CD4-positive, alpha-beta memory T cell (primary cell): Measurements from ENCODE around the gene RFFL. TPM values are rescaled to one million over a fixed set of nuclear protein-coding genes. Genes with fewer than 3 reads are reported as not detected.
A peak's percentile ranks its signal among the peaks of the same experiment; 100 is the strongest.
"Not testable (repeated sequence)": the region's sequence is repeated elsewhere in the genome, so short reads cannot be mapped to it uniquely, and the experiment has no call there.

Experiments used
- CTCF ChIA-PET: fragments of 350-600 bp; sonication (Branson Sonifier 250); formaldehyde crosslinking; loops from one replicate; lab custom pipeline; 2021; ENCODE audit warnings: inconsistent platforms; ENCODE audit not compliant: partially characterized antibody; lab: Charles Lee
- POLR2A ChIA-PET: fragments of 350-600 bp; sonication (Branson Sonifier 250); formaldehyde crosslinking; loops from one replicate; lab custom pipeline; 2021; ENCODE audit not compliant: partially characterized antibody; lab: Charles Lee
- DNase-seq, 5 donors: peaks; one replicate each; pipeline versions ENCODE4 v3.0.0 to v3.0.0-alpha.2; 2020 to 2022; ENCODE audit warnings: mixed read lengths in 1 of 5
- H3K27ac ChIP-seq: one replicate; pipeline ENCODE4 v1.7.0; 2013; ENCODE audit warnings: low read depth, low read length
- H3K27me3 ChIP-seq: 2 replicates; pipeline ENCODE4 v1.7.0; 2013; ENCODE audit warnings: mild to moderate bottlenecking, low read length, moderate library complexity; ENCODE audit not compliant: insufficient read depth
- H3K36me3 ChIP-seq: 2 replicates; pipeline ENCODE4 v1.7.0; 2013; ENCODE audit warnings: mild to moderate bottlenecking, low read length, moderate library complexity; ENCODE audit not compliant: insufficient read depth
- H3K4me1 ChIP-seq: 2 replicates; pipeline ENCODE4 v1.7.0; 2013; ENCODE audit warnings: mild to moderate bottlenecking, low read length, moderate library complexity; ENCODE audit not compliant: insufficient read depth
- H3K4me3 ChIP-seq, 2 donors: one replicate each; pipeline ENCODE4 v1.7.0; 2013; ENCODE audit warnings: low read length in 2 of 2, mild to moderate bottlenecking in 1 of 2
- H3K9me3 ChIP-seq, 2 donors: one replicate each; pipeline ENCODE4 v1.7.0; 2013; ENCODE audit warnings: low read length in 2 of 2, control low read depth in 1 of 2; ENCODE audit not compliant: control insufficient read depth in 1 of 2
- H3K27ac Mint-ChIP-seq, 7 donors: one replicate each; pipeline ENCODE4 v1.8.0; 2020 to 2021; ENCODE audit warnings: mixed read lengths in 7 of 7, mild to moderate bottlenecking in 6 of 7, inconsistent platforms in 3 of 7, moderate library complexity in 3 of 7
- H3K27me3 Mint-ChIP-seq, 2 donors: one replicate each; pipeline ENCODE4 v1.8.0; 2020 to 2021; ENCODE audit warnings: mixed read lengths in 2 of 2
- H3K36me3 Mint-ChIP-seq, 2 donors: one replicate each; pipeline ENCODE4 v1.8.0; 2020 to 2021; ENCODE audit warnings: mixed read lengths in 2 of 2, inconsistent platforms in 1 of 2, mild to moderate bottlenecking in 1 of 2
- H3K4me1 Mint-ChIP-seq, 4 donors: one replicate each; pipeline ENCODE4 v1.8.0; 2020 to 2021; ENCODE audit warnings: mixed read lengths in 4 of 4, mild to moderate bottlenecking in 1 of 4
- H3K4me3 Mint-ChIP-seq, 8 donors: one replicate each; pipeline ENCODE4 v1.8.0; 2020 to 2021; ENCODE audit warnings: mixed read lengths in 8 of 8, mild to moderate bottlenecking in 7 of 8, moderate library complexity in 6 of 8, inconsistent platforms in 3 of 8
- H3K9me3 Mint-ChIP-seq, 8 donors: one replicate each; pipeline ENCODE4 v1.8.0; 2020 to 2021; ENCODE audit warnings: mixed read lengths in 8 of 8, mild to moderate bottlenecking in 5 of 8, inconsistent platforms in 3 of 8, moderate library complexity in 1 of 8
- intact Hi-C: fragments of 100-400 bp; cut with micrococcal nuclease; formaldehyde crosslinking; loops from one replicate; pipeline ENCODE4 v1.15.1; 2023
- polyA plus RNA-seq, 2 donors: library from polyadenylated mRNA; unstranded; fragments of 300-500 nt; fragmentation: Illumina TruSeq; gene quantifications; one replicate each; pipeline ENCODE4 v1.2.3, GENCODE V29; 2021
- total RNA-seq, 2 experiments: library from RNA; stranded (reverse); gene quantifications; one replicate each; pipeline ENCODE4 v1.2.3, GENCODE V29; 2021

Gene RFFL
- total and polyA plus RNA-seq, 4 experiments from 2014 or later, result 48.3 to 82.3 (median 61.6) TPM

GRCh38 chr17:35006961-35007360, 56.5 kb downstream of the RFFL start:
- H3K9me3 Mint-ChIP-seq, result no peaks in the 10 kb centered on the region
- peaks cover 0 to 5% (median under 1%) of the 10 kb centered on the region in 4 donors for H3K4me1 Mint-ChIP-seq
- peaks cover 31% of the 10 kb centered on the region for H3K36me3 ChIP-seq
- ChIA-PET CTCF (no interaction called here), POLR2A (interaction anchor here (0.6 to 1.6 kb wide), 4 partner anchors 40 to 100 kb away, joined by 3 to 4 read pairs (median 3); no protein-coding TSS in a partner anchor)
- no peak for DNase-seq
- no peaks in the 10 kb centered on the region for H3K9me3 ChIP-seq
- intact Hi-C loops, result no loop called here
- no peaks in the 10 kb centered on the region for H3K27me3 Mint-ChIP-seq
- no peak overlapping the region for H3K27ac ChIP-seq
- H3K4me1 ChIP-seq, result no peaks in the 10 kb centered on the region
- H3K27ac Mint-ChIP-seq, result peak overlapping the region; percentile 1 to 78 (median 30)
- H3K4me3 ChIP-seq, result no peak overlapping the region
- no peaks in the 10 kb centered on the region for H3K27me3 ChIP-seq
- peaks cover 36 to 79% of the 10 kb centered on the region in 2 donors for H3K36me3 Mint-ChIP-seq
- H3K4me3 Mint-ChIP-seq, result no peak overlapping the region

- no peaks in the 10 kb centered on the region for H3K9me3 ChIP-seq
- Mint-ChIP-seq H3K27me3 (no peaks in the 10 kb centered on the region), H3K4me1 (peaks cover 0 to 5% (median under 1%) of the 10 kb centered on the region in 4 donors), H3K4me3 (no peak overlapping the region), H3K9me3 (no peaks in the 10 kb centered on the region), H3K36me3 (peaks cover 32 to 79% of the 10 kb centered on the region in 2 donors), H3K27ac (peak overlapping the region in 3 of 7 donors; percentile 42 to 76 (median 46))
- CTCF ChIA-PET, result interaction anchor here (2.3 kb wide), 1 partner anchor 58 kb away, joined by 6 read pairs; no protein-coding TSS in a partner anchor
- no peaks in the 10 kb centered on the region for H3K27me3 ChIP-seq
- H3K36me3 ChIP-seq, result peaks cover 31% of the 10 kb centered on the region
- H3K4me1 ChIP-seq, result no peaks in the 10 kb centered on the region
- POLR2A ChIA-PET, result interaction anchor here (1.0 to 2.0 kb wide), 2 partner anchors 12 to 100 kb away, joined by 3 to 5 read pairs; no protein-coding TSS in a partner anchor
- intact Hi-C loops, result no loop called here
- no peak overlapping the region for H3K4me3 ChIP-seq
- DNase-seq, result no peak
- H3K27ac ChIP-seq, result no peak overlapping the region
These were observed 57.2 kb downstream of the RFFL start for GRCh38 chr17:35006345-35006744.

GRCh38 chr17:35003778-35004177, 59.7 kb downstream of the RFFL start:
- Histone ChIP-seq H3K27ac (no peak overlapping the region), H3K4me1 (no peaks in the 10 kb centered on the region), H3K27me3 (no peaks in the 10 kb centered on the region), H3K36me3 (peaks cover 21% of the 10 kb centered on the region), H3K4me3 (no peak overlapping the region), H3K9me3 (no peaks in the 10 kb centered on the region)
- Mint-ChIP-seq H3K4me1 (peaks cover 0 to 5% (median under 1%) of the 10 kb centered on the region in 4 donors), H3K9me3 (no peaks in the 10 kb centered on the region), H3K4me3 (no peak overlapping the region), H3K27ac (peak overlapping the region in 4 of 7 donors; percentile 20 to 76 (median 56)), H3K36me3 (peaks cover 18 to 69% of the 10 kb centered on the region in 2 donors), H3K27me3 (no peaks in the 10 kb centered on the region)
- no peak for DNase-seq
- ChIA-PET POLR2A (interaction anchor here (0.5 to 2.3 kb wide), 4 partner anchors 20 to 1082 kb away, joined by 3 to 10 read pairs (median 4); partner anchors contain the start of gene RFFL), CTCF (interaction anchor here (2.0 kb wide), 1 partner anchor 19 kb away, joined by 8 read pairs; no protein-coding TSS in a partner anchor)
- intact Hi-C loops, result no loop called here

- POLR2A ChIA-PET, result interaction anchor here (0.5 to 2.3 kb wide), 4 partner anchors 20 to 1083 kb away, joined by 3 to 10 read pairs (median 4); partner anchors contain the start of gene RFFL
- peaks cover 19% of the 10 kb centered on the region for H3K36me3 ChIP-seq
- no peak overlapping the region for H3K27ac ChIP-seq
- H3K4me3 ChIP-seq, result no peak overlapping the region
- Mint-ChIP-seq H3K27me3 (no peaks in the 10 kb centered on the region), H3K36me3 (peaks cover 14 to 73% of the 10 kb centered on the region in 2 donors), H3K27ac (peak overlapping the region in 1 of 7 donors; percentile 58), H3K9me3 (no peaks in the 10 kb centered on the region), H3K4me3 (no peak overlapping the region), H3K4me1 (peaks cover 3 to 10% (median 5%) of the 10 kb centered on the region in 4 donors)
- CTCF ChIA-PET, result interaction anchor here (1.1 to 2.0 kb wide), 4 partner anchors 19 to 84 kb away, joined by 3 to 8 read pairs (median 4); partner anchors contain the start of gene RFFL
- DNase-seq, result no peak
- H3K27me3 ChIP-seq, result no peaks in the 10 kb centered on the region
- H3K4me1 ChIP-seq, result peaks cover 6% of the 10 kb centered on the region
- H3K9me3 ChIP-seq, result no peaks in the 10 kb centered on the region
- intact Hi-C loops, result no loop called here
These were observed 60.5 kb downstream of the RFFL start for GRCh38 chr17:35002876-35003551.

GRCh38 chr17:35001549-35001948, 62.0 kb downstream of the RFFL start:
- Mint-ChIP-seq H3K36me3 (peaks cover 7 to 64% of the 10 kb centered on the region in 2 donors), H3K27ac (peak overlapping the region in 4 of 7 donors; percentile 28 to 52 (median 36)), H3K9me3 (no peaks in the 10 kb centered on the region), H3K4me3 (no peak overlapping the region), H3K4me1 (peaks cover 4 to 12% (median 5%) of the 10 kb centered on the region in 4 donors), H3K27me3 (no peaks in the 10 kb centered on the region)
- intact Hi-C loops, result no loop called here
- Histone ChIP-seq H3K36me3 (peaks cover 15% of the 10 kb centered on the region), H3K27me3 (no peaks in the 10 kb centered on the region), H3K4me1 (peaks cover 7% of the 10 kb centered on the region), H3K9me3 (no peaks in the 10 kb centered on the region), H3K4me3 (no peak overlapping the region), H3K27ac (no peak overlapping the region)
- CTCF ChIA-PET, result interaction anchor here (1.2 to 8.5 kb wide), 8 partner anchors 11 to 118 kb away, joined by 3 to 115 read pairs (median 8); partner anchors contain the start of genes FNDC8, RAD51D and RFFL
- no peak for DNase-seq
- POLR2A ChIA-PET, result interaction anchor here (1.5 to 2.3 kb wide), 3 partner anchors 20 to 88 kb away, joined by 4 to 10 read pairs (median 5); partner anchors contain the start of gene RFFL

GRCh38 chr17:35000965-35001364, 62.5 kb downstream of the RFFL start:
- CTCF ChIA-PET, result interaction anchor here (0.8 to 8.5 kb wide), 9 partner anchors 8 to 119 kb away, joined by 3 to 115 read pairs (median 10); partner anchors contain the start of genes FNDC8, RAD51D and RFFL
- H3K27me3 ChIP-seq, H3K4me1 ChIP-seq, H3K4me3 Mint-ChIP-seq, H3K9me3 ChIP-seq, H3K4me3 ChIP-seq, H3K9me3 Mint-ChIP-seq, H3K27ac ChIP-seq, intact Hi-C loops, DNase-seq, H3K27me3 Mint-ChIP-seq: not testable (repeated sequence)
- Mint-ChIP-seq H3K36me3 (peaks cover 11 to 65% of the 10 kb centered on the region in 2 donors), H3K4me1 (peaks cover 4 to 12% (median 5%) of the 10 kb centered on the region in 4 donors), H3K27ac (peak overlapping the region in 2 of 7 donors; percentile 35 to 52)
- H3K36me3 ChIP-seq, result peaks cover 15% of the 10 kb centered on the region
- POLR2A ChIA-PET, result interaction anchor here (0.6 to 1.9 kb wide), 4 partner anchors 21 to 89 kb away, joined by 3 to 5 read pairs (median 4); partner anchors contain the start of gene RFFL
